Measurements from ENCODE around the gene BRD9.

Gene BRD9

DNA sequence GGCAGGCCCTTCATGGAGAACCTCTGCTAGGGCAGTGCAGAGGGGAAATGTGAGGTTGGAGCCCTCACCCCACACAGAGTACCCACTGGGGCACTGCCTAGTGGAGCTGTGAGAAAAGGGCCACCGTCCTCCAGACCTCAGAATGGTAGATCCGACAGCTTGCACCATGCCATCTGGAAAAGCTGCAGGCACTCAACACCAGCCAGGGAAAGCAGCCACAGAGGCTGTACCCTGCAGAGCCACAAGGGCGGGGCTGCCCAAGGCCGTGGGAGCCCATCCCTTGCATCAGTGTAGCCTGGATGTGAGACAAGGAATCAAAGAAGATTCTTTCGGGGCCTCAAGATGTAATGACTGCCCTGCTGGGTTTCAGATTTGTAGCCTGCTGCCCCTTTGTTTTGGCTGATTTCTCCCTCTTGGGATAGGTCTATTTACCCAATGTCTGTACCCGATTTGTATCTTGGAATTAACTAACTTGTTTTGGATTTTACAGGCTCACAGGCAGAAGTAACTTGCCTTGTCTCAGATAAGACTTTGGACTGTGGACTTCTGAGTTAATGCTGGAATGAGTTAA is 25.2 kb downstream of the BRD9 start:
- Histone ChIP-seq H3K4me1 (ENCODE audit: control insufficient read depth, insufficient read depth, low read length, poor library complexity, severe bottlenecking) (no peaks in the 10 kb centered on the region), H3K36me3 (ENCODE audit: control insufficient read depth, insufficient read depth, low read length) (peaks cover 96% of the 10 kb centered on the region), H3K27me3 (replicated peaks; ENCODE audit: control insufficient read depth, insufficient read depth, low read length, poor library complexity, severe bottlenecking) (no peaks in the 10 kb centered on the region), H3K9me3 (ENCODE audit: control insufficient read depth, low read length) (no peaks in the 10 kb centered on the region), H3K27ac (ENCODE audit: insufficient read depth, low read length, poor library complexity, severe bottlenecking) (no peak overlapping the region), H3K4me3 (ENCODE audit: insufficient read depth, low read depth, low read length, poor library complexity, severe bottlenecking) (no peak overlapping the region)
- no peak for DNase-seq

DNA sequence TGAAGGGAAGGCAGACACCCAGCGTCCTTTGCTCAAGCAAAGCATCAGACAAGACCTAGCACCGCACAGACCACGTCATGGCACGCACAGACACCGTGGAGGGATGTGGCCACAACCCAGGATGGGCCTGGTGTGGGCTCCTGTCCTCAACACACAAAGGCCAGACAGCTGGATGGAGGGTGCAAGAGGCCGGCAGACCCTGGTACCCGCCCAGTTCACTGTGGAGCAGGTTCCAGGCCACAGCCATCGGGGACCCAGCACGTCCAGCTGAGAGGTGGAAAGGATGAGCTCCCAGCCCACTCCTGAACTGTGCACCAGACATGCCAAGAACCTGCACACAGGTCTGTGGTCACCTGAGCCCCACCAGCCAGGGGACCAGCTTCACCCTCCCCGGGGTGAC is 26.8 kb downstream of the BRD9 start:
- H3K36me3 ChIP-seq (ENCODE audit: control insufficient read depth, insufficient read depth, low read length) = peaks cover 79% of the 10 kb centered on the region
- H3K4me3 ChIP-seq (ENCODE audit: insufficient read depth, low read depth, low read length, poor library complexity, severe bottlenecking) = no peak overlapping the region
- H3K9me3 ChIP-seq (ENCODE audit: control insufficient read depth, low read length) = no peaks in the 10 kb centered on the region
- no peaks in the 10 kb centered on the region for H3K27me3 ChIP-seq (replicated peaks; ENCODE audit: control insufficient read depth, insufficient read depth, low read length, poor library complexity, severe bottlenecking)
- no peak overlapping the region for H3K27ac ChIP-seq (ENCODE audit: insufficient read depth, low read length, poor library complexity, severe bottlenecking)
- no peak for DNase-seq
- no peaks in the 10 kb centered on the region for H3K4me1 ChIP-seq (ENCODE audit: control insufficient read depth, insufficient read depth, low read length, poor library complexity, severe bottlenecking)

DNA sequence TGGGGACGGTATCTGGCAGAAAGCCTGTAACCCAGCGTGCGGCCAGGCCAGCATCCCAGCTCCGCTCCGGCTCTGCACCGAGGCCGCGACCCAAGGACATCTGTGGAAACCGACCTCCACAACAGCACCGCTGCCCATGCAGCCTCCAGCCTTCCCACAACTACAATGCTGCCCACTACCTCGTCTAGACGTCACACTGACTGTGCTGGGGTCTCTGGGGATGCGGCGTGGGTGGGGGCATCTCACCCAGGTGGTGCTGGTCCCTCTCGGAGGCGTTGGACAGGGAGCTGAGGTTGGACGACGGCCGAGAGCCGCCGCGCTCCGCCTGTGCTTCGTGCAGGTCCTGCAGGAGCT is 27.5 kb downstream of the BRD9 start:
- Histone ChIP-seq H3K27ac (ENCODE audit: insufficient read depth, low read length, poor library complexity, severe bottlenecking) (no peak overlapping the region), H3K4me1 (ENCODE audit: control insufficient read depth, insufficient read depth, low read length, poor library complexity, severe bottlenecking) (no peaks in the 10 kb centered on the region), H3K9me3 (ENCODE audit: control insufficient read depth, low read length) (no peaks in the 10 kb centered on the region), H3K36me3 (ENCODE audit: control insufficient read depth, insufficient read depth, low read length) (peaks cover 73% of the 10 kb centered on the region), H3K27me3 (replicated peaks; ENCODE audit: control insufficient read depth, insufficient read depth, low read length, poor library complexity, severe bottlenecking) (no peaks in the 10 kb centered on the region), H3K4me3 (ENCODE audit: insufficient read depth, low read depth, low read length, poor library complexity, severe bottlenecking) (no peak overlapping the region)
- DNase-seq = no peak

- no peak overlapping the region for H3K4me3 ChIP-seq (ENCODE audit: insufficient read depth, low read depth, low read length, poor library complexity, severe bottlenecking)
- no peaks in the 10 kb centered on the region for H3K27me3 ChIP-seq (replicated peaks; ENCODE audit: control insufficient read depth, insufficient read depth, low read length, poor library complexity, severe bottlenecking)
- no peak for DNase-seq
- H3K27ac ChIP-seq (ENCODE audit: insufficient read depth, low read length, poor library complexity, severe bottlenecking) = no peak overlapping the region
- H3K9me3 ChIP-seq (ENCODE audit: control insufficient read depth, low read length) = no peaks in the 10 kb centered on the region
- H3K4me1 ChIP-seq (ENCODE audit: control insufficient read depth, insufficient read depth, low read length, poor library complexity, severe bottlenecking) = no peaks in the 10 kb centered on the region
- peaks cover 68% of the 10 kb centered on the region for H3K36me3 ChIP-seq (ENCODE audit: control insufficient read depth, insufficient read depth, low read length)
These were observed 28.0 kb downstream of the BRD9 start for GRCh38 chr5:864492-865167.

DNA sequence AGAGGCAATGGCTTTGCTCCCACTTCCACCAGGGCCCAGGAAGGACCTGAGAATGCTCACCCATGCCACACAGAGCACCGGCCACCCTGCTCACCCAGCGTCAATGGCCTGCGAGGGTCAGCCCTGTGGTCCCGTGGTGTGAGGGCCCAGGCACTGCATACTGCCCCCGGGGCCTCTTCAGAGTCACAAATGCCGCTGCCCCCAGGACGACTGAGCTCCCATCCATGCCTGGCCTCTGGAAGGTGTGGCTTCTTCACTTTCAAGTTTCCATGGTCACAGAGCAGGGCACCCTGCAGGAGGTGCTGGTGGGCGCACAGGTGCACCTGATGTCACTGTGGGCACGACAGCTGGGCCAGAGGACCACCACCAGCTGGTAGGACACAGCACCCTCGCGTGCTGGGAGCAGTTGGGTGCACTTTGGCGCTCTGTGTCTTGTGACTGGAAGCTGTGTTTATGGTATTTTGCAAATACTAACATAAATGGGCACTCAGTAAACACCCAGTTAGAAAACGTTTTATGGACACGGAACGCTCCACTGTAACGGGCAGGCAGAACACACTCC is 29.3 kb downstream of the BRD9 start:
- Histone ChIP-seq H3K27me3 (replicated peaks; ENCODE audit: control insufficient read depth, insufficient read depth, low read length, poor library complexity, severe bottlenecking) (no peaks in the 10 kb centered on the region), H3K4me1 (ENCODE audit: control insufficient read depth, insufficient read depth, low read length, poor library complexity, severe bottlenecking) (no peaks in the 10 kb centered on the region), H3K9me3 (ENCODE audit: control insufficient read depth, low read length) (no peaks in the 10 kb centered on the region), H3K36me3 (ENCODE audit: control insufficient read depth, insufficient read depth, low read length) (peaks cover 55% of the 10 kb centered on the region), H3K4me3 (ENCODE audit: insufficient read depth, low read depth, low read length, poor library complexity, severe bottlenecking) (no peak overlapping the region), H3K27ac (ENCODE audit: insufficient read depth, low read length, poor library complexity, severe bottlenecking) (no peak overlapping the region)
- DNase-seq = no peak

GRCh38 chr5:862367-863243 is 30.0 kb downstream of the BRD9 start:
- Histone ChIP-seq H3K36me3 (ENCODE audit: control insufficient read depth, insufficient read depth, low read length) (peaks cover 48% of the 10 kb centered on the region), H3K27me3 (replicated peaks; ENCODE audit: control insufficient read depth, insufficient read depth, low read length, poor library complexity, severe bottlenecking) (no peaks in the 10 kb centered on the region), H3K4me3 (ENCODE audit: insufficient read depth, low read depth, low read length, poor library complexity, severe bottlenecking) (no peak overlapping the region), H3K9me3 (ENCODE audit: control insufficient read depth, low read length) (no peaks in the 10 kb centered on the region), H3K4me1 (ENCODE audit: control insufficient read depth, insufficient read depth, low read length, poor library complexity, severe bottlenecking) (no peaks in the 10 kb centered on the region), H3K27ac (ENCODE audit: insufficient read depth, low read length, poor library complexity, severe bottlenecking) (no peak overlapping the region)
- DNase-seq = no peak

DNA sequence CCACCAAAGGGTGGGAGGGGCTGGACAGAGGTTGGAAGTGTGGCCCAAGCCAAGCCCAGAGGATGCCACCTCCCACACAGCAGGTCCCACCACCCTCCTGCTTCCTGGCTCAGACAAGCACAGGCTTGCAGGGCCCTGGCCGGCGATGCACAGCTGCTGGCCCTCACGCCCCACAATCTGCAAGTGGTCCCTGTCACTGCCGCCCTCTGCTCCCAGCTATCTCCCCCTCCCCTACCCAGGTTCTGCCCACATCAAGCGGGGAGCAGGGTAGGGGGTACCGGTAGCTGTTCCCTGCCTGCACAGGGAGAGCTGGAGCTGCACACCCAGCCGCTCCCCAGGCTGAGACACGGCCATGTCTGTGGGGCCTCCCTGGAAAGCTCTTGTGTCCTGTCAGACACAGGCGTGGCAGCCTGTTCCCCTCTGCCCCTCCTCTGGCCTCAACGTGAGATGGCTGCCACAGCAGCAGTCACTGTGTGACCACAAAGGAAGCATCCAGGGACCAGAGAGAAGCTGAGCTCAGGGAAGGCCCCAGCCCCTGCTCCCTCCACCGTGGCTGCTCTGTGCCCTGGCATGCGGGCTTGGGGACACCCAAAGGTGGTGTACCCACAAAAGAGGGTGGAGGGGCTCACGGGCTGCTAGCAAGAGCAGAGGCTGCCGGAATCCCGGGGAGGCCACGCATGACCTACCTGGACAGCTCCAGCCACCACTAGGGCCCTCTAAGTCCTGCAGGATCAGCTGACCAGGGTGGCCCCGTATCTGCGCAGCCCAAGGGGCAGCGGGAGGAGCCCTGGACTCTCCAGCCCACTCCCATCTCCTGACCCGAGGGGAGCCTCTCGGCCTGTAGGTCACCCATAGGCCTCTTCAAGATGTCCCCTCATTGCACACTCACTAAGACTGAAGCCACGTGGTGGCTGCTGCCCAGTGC is 30.9 kb downstream of the BRD9 start:
- no peaks in the 10 kb centered on the region for H3K9me3 ChIP-seq (ENCODE audit: control insufficient read depth, low read length)
- no peak overlapping the region for H3K27ac ChIP-seq (ENCODE audit: insufficient read depth, low read length, poor library complexity, severe bottlenecking)
- no peaks in the 10 kb centered on the region for H3K4me1 ChIP-seq (ENCODE audit: control insufficient read depth, insufficient read depth, low read length, poor library complexity, severe bottlenecking)
- H3K4me3 ChIP-seq (ENCODE audit: insufficient read depth, low read depth, low read length, poor library complexity, severe bottlenecking) = no peak overlapping the region
- H3K27me3 ChIP-seq (replicated peaks; ENCODE audit: control insufficient read depth, insufficient read depth, low read length, poor library complexity, severe bottlenecking) = no peaks in the 10 kb centered on the region
- peaks cover 39% of the 10 kb centered on the region for H3K36me3 ChIP-seq (ENCODE audit: control insufficient read depth, insufficient read depth, low read length)
- no peak for DNase-seq

DNA sequence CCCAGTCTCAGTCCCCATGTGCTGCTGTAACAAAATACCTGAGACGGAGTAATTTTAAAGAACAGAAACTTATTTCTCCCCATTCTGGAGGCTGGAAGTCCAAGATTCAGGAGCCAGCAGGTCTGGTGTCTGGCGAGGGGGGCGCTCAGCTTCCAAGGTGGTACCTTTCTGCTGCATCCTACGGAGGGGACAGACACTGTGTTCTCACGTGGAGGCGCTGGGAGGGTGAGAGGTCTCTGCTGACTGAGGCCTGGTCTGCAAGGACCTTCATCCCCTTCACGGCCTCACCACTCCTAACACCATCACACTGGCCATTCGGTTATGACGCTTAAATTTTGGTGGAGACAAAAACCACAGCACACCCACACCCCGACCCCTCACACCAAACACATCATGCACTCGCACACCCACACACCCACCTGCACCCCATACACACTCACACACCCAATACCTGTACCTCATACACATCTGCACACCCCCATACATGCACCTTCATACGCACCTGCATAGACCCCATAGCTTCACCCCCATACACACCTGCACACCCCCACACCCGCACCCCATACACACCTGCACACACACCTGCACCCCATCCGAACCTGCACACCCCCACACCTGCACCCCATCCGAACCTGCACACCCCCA is 32.0 kb downstream of the BRD9 start:
- Histone ChIP-seq H3K36me3 (ENCODE audit: control insufficient read depth, insufficient read depth, low read length) (peaks cover 29% of the 10 kb centered on the region), H3K27me3 (replicated peaks; ENCODE audit: control insufficient read depth, insufficient read depth, low read length, poor library complexity, severe bottlenecking) (no peaks in the 10 kb centered on the region), H3K27ac (ENCODE audit: insufficient read depth, low read length, poor library complexity, severe bottlenecking) (no peak overlapping the region), H3K4me3 (ENCODE audit: insufficient read depth, low read depth, low read length, poor library complexity, severe bottlenecking) (no peak overlapping the region), H3K9me3 (ENCODE audit: control insufficient read depth, low read length) (no peaks in the 10 kb centered on the region), H3K4me1 (ENCODE audit: control insufficient read depth, insufficient read depth, low read length, poor library complexity, severe bottlenecking) (no peaks in the 10 kb centered on the region)
- DNase-seq = no peak

DNA sequence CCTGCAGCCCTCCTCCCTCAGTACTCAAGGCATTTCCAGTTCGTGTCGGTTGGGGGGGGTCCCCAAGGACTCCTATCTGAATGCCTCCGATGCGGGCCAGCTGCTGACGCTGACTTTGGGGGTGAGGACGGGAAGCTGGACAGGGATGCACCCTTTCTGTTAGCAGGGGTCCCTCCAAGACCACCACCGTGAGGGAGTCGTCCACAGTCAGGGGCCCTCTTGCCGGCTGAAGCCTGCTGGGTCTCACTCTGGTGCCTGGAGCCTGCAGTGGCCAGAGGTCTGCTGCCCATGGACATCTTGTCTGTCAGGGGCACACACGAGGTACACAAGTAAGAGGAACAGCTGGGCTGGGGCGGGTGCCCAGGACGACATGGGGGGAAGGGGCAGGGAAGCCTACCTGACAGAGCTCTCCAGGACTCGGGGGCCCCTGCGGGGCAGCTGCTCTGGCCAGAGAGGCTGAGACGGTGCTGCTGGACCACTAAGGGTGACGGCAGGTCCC is 32.8 kb downstream of the BRD9 start:
- Histone ChIP-seq H3K9me3 (ENCODE audit: control insufficient read depth, low read length) (no peaks in the 10 kb centered on the region), H3K4me3 (ENCODE audit: insufficient read depth, low read depth, low read length, poor library complexity, severe bottlenecking) (no peak overlapping the region), H3K4me1 (ENCODE audit: control insufficient read depth, insufficient read depth, low read length, poor library complexity, severe bottlenecking) (no peaks in the 10 kb centered on the region), H3K27me3 (replicated peaks; ENCODE audit: control insufficient read depth, insufficient read depth, low read length, poor library complexity, severe bottlenecking) (no peaks in the 10 kb centered on the region), H3K36me3 (ENCODE audit: control insufficient read depth, insufficient read depth, low read length) (peaks cover 21% of the 10 kb centered on the region), H3K27ac (ENCODE audit: insufficient read depth, low read length, poor library complexity, severe bottlenecking) (no peak overlapping the region)
- no peak for DNase-seq
